Vagina (tissue), 2 donors: ENCODE measurements around the gene RRP36. TPM values are rescaled to one million over a fixed set of nuclear protein-coding genes. Genes with fewer than 3 reads are reported as not detected.

Experiments
- DNase-seq, 2 donors: peaks; one replicate each; pipeline ENCODE4 v3.0.0-alpha.2; 2017; ENCODE audit errors: extremely low spot score in 2 of 2
- H3K27ac ChIP-seq: fragments of 200-600 bp; sonication (generic); one replicate; pipeline ENCODE4 v1.5.1; 2019
- H3K27me3 ChIP-seq: fragments of 200-600 bp; sonication (generic); one replicate; pipeline ENCODE4 v1.5.1; 2019
- H3K36me3 ChIP-seq, 2 donors: fragments of 200-600 bp; sonication (generic); one replicate each; pipeline ENCODE4 v1.5.1; 2017 to 2019
- H3K4me1 ChIP-seq: fragments of 200-600 bp; sonication (generic); one replicate; pipeline ENCODE4 v1.5.1; 2019
- H3K4me3 ChIP-seq, 2 donors: fragments of 200-600 bp; sonication (generic); 1 replicate in 1 of 2; 2 replicates in 1 of 2; pipeline ENCODE4 v1.5.1; 2016 to 2019
- H3K9me3 ChIP-seq: fragments of 200-600 bp; sonication (generic); one replicate; pipeline ENCODE4 v1.5.1; 2019
- CTCF ChIP-seq, 3 experiments: fragments of 450-650 bp in 2 of 3; fragments of 200-600 bp in 1 of 3; sonication (generic) in 1 of 3; IDR thresholded peaks; one replicate each; pipeline ENCODE4 v1.5.1; 2017 to 2019; ENCODE audit warnings: antibody characterized with exemption in 3 of 3, mild to moderate bottlenecking in 2 of 3, moderate library complexity in 2 of 3
- POLR2A ChIP-seq, 2 donors: fragments of 450-650 bp; IDR thresholded peaks; one replicate each; pipeline ENCODE4 v1.6.1; 2017; ENCODE audit warnings: antibody characterized with exemption in 2 of 2, mild to moderate bottlenecking in 2 of 2, moderate library complexity in 2 of 2
- POLR2AphosphoS5 ChIP-seq, 2 donors: sonication (generic); formaldehyde crosslinking; IDR thresholded peaks; one replicate each; pipeline ENCODE4 v1.9.0; 2017; ENCODE audit warnings: antibody characterized with exemption in 2 of 2, mild to moderate bottlenecking in 2 of 2, low read depth in 1 of 2; ENCODE audit not compliant: insufficient read depth in 1 of 2
- intact Hi-C: fragments of 100-400 bp; cut with DNase I; formaldehyde crosslinking; loops from one replicate; pipeline ENCODE4 v1.15.1; 2023
- total RNA-seq: library from RNA; depleted of rRNA; stranded (reverse); fragments of >200 nt; gene quantifications from one replicate; pipeline ENCODE4 v1.2.3, GENCODE V29; 2016

The RRP36 gene
- total RNA-seq, 1 donor from 2014 or later, result 36.6 TPM

- Histone ChIP-seq H3K9me3 (no peaks in the 10 kb centered on the region), H3K36me3 (peaks cover 0 to 59% of the 10 kb centered on the region in 2 donors), H3K4me1 (no peaks in the 10 kb centered on the region), H3K27ac (no peak overlapping the region), H3K4me3 (no peak overlapping the region), H3K27me3 (no peaks in the 10 kb centered on the region)
- intact Hi-C loops, result no loop called here
- no peak for DNase-seq
- TF ChIP-seq POLR2AphosphoS5 (IDR thresholded peaks at IDR 0.05; ENCODE audit: insufficient read depth in 1 of 2, low read depth in 1 of 2) (no peak), POLR2A (IDR thresholded peaks at IDR 0.05) (no peak), CTCF (IDR thresholded peaks at IDR 0.05) (no peak)
Observed at GRCh38 chr6:43043310-43043709, 21.9 kb downstream of the RRP36 start.

- Histone ChIP-seq H3K9me3 (no peaks in the 10 kb centered on the region), H3K27me3 (no peaks in the 10 kb centered on the region), H3K27ac (no peak overlapping the region), H3K4me3 (no peak overlapping the region), H3K36me3 (peaks cover 0 to 66% of the 10 kb centered on the region in 2 donors), H3K4me1 (no peaks in the 10 kb centered on the region)
- DNase-seq, result no peak
- TF ChIP-seq POLR2A (IDR thresholded peaks at IDR 0.05) (no peak), POLR2AphosphoS5 (IDR thresholded peaks at IDR 0.05; ENCODE audit: insufficient read depth in 1 of 2, low read depth in 1 of 2) (no peak), CTCF (IDR thresholded peaks at IDR 0.05) (no peak)
- intact Hi-C loops, result no loop called here
Observed at GRCh38 chr6:43045371-43045930, 24.0 kb downstream of the RRP36 start.

GRCh38 chr6:43047998-43048397 is 26.6 kb downstream of the RRP36 start:
- Histone ChIP-seq H3K36me3 (peaks cover 0 to 58% of the 10 kb centered on the region in 2 donors), H3K27ac (no peak overlapping the region), H3K9me3 (no peaks in the 10 kb centered on the region), H3K4me1 (peaks cover 21% of the 10 kb centered on the region), H3K4me3 (no peak overlapping the region), H3K27me3 (no peaks in the 10 kb centered on the region)
- intact Hi-C loops, result no loop called here
- DNase-seq, result no peak
- no peak for TF ChIP-seq CTCF (IDR thresholded peaks at IDR 0.05)
- no peak for TF ChIP-seq POLR2AphosphoS5 (IDR thresholded peaks at IDR 0.05; ENCODE audit: insufficient read depth in 1 of 2, low read depth in 1 of 2)
- no peak for TF ChIP-seq POLR2A (IDR thresholded peaks at IDR 0.05)

GRCh38 chr6:43050981-43051380 is 29.6 kb downstream of the RRP36 start:
- TF ChIP-seq CTCF (IDR thresholded peaks at IDR 0.05), result no peak
- TF ChIP-seq POLR2A (IDR thresholded peaks at IDR 0.05), result no peak
- TF ChIP-seq POLR2AphosphoS5 (IDR thresholded peaks at IDR 0.05; ENCODE audit: insufficient read depth in 1 of 2, low read depth in 1 of 2), result no peak
- DNase-seq, result no peak
- no peak overlapping the region for H3K4me3 ChIP-seq
- H3K36me3 ChIP-seq, result peaks cover 0 to 35% of the 10 kb centered on the region in 2 donors
- H3K27me3 ChIP-seq, result no peaks in the 10 kb centered on the region
- no peaks in the 10 kb centered on the region for H3K9me3 ChIP-seq
- intact Hi-C loops, result loop anchor here (5.0 kb wide), 1 partner anchor 64 kb away; no protein-coding TSS in a partner anchor
- H3K4me1 ChIP-seq, result peaks cover 35% of the 10 kb centered on the region
- no peak overlapping the region for H3K27ac ChIP-seq

GRCh38 chr6:43052225-43052841 is 30.9 kb downstream of the RRP36 start:
- no peaks in the 10 kb centered on the region for H3K9me3 ChIP-seq
- intact Hi-C loops, result loop anchor here (5.0 kb wide), 1 partner anchor 65 kb away; no protein-coding TSS in a partner anchor
- peak overlapping the region in 1 of 2 donors; percentile 71 for H3K4me3 ChIP-seq
- no peak for DNase-seq
- peaks cover 0 to 30% of the 10 kb centered on the region in 2 donors for H3K36me3 ChIP-seq
- TF ChIP-seq POLR2AphosphoS5 (IDR thresholded peaks at IDR 0.05; ENCODE audit: insufficient read depth in 1 of 2, low read depth in 1 of 2), result no peak
- no peak for TF ChIP-seq CTCF (IDR thresholded peaks at IDR 0.05)
- no peak for TF ChIP-seq POLR2A (IDR thresholded peaks at IDR 0.05)
- peaks cover 35% of the 10 kb centered on the region for H3K4me1 ChIP-seq
- H3K27me3 ChIP-seq, result no peaks in the 10 kb centered on the region
- H3K27ac ChIP-seq, result peak overlapping the region; percentile 88
